ENCODE results near the gene PAX8. TPM values are rescaled to one million over a fixed set of nuclear protein-coding genes. Genes with fewer than 3 reads are reported as not detected.

PAX8 gene
- total RNA-seq, 2 experiments from 2014 or later: 1.6 to 2.6 TPM

DNA sequence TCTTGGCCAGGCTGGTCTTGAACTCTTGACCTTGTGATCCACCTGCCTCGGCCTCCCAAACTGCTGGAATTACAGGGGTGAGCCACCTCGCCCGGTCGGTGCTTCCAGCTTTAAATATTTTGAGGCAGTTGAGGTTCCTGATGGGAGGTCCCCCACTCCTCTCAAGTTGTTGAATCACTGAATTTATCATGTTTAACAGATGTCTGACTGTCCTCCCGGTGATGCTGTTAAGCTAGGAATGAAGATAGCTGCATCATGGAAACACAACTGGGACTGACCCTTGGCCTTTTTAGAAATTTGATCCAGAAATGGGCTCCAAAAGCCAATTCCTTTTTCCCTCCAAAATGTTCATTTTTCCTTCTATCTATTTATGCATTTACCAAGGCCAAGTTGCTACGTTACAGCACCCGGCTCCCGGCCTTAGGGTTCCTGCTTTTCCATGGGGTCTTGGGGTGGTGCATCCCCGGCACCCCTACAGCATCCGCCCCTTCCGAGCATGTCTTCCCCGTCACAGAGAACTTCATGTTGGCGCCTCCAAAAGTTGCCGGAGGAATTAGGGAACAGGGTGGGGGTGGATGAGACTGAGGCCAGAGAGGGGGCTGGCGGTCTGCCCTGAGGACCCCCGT is 43.9 kb downstream of the PAX8 start:
- Histone ChIP-seq H3K9me2 (ENCODE audit: insufficient read depth, low read length) (no peaks in the 10 kb centered on the region), H3K36me3 (ENCODE audit: insufficient read depth, low read length) (peaks cover 28% of the 10 kb centered on the region), H3K4me2 (ENCODE audit: low read length) (peak overlapping the region; percentile 59), H3K79me2 (ENCODE audit: insufficient read depth, low read depth, low read length) (peaks cover 10% of the 10 kb centered on the region; the same call in 1 of the 2 replicates), H3K9me3 (ENCODE audit: low read length) (no peaks in the 10 kb centered on the region), H3K27ac (ENCODE audit: low read depth, low read length, poor library complexity, severe bottlenecking) (no peak overlapping the region), H3K4me1 (ENCODE audit: insufficient read depth, low read length, poor library complexity, severe bottlenecking) (peaks cover 7% of the 10 kb centered on the region), H2AFZ (ENCODE audit: low read length) (peak overlapping the region; percentile 73; the same call in 1 of the 2 replicates), H3K4me3 (ENCODE audit: low read depth, low read length, poor library complexity, severe bottlenecking) (peak overlapping the region; percentile 89), H4K20me1 (ENCODE audit: insufficient read depth, low read length) (no peaks in the 10 kb centered on the region)
- TF ChIP-seq, protein P1, sequence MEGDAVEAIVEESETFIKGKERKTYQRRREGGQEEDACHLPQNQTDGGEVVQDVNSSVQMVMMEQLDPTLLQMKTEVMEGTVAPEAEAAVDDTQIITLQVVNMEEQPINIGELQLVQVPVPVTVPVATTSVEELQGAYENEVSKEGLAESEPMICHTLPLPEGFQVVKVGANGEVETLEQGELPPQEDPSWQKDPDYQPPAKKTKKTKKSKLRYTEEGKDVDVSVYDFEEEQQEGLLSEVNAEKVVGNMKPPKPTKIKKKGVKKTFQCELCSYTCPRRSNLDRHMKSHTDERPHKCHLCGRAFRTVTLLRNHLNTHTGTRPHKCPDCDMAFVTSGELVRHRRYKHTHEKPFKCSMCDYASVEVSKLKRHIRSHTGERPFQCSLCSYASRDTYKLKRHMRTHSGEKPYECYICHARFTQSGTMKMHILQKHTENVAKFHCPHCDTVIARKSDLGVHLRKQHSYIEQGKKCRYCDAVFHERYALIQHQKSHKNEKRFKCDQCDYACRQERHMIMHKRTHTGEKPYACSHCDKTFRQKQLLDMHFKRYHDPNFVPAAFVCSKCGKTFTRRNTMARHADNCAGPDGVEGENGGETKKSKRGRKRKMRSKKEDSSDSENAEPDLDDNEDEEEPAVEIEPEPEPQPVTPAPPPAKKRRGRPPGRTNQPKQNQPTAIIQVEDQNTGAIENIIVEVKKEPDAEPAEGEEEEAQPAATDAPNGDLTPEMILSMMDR (conservative IDR thresholded peaks at IDR 0.05; ENCODE audit: low read length): no peak
- TF ChIP-seq EZH2phosphoT487 (IDR thresholded peaks at IDR 0.05; ENCODE audit: borderline replicate concordance, low read depth, low read length): no peak
- TSS peak; percentile 87 for BruUV-seq (replicated peaks)
- CTCF ChIA-PET (ENCODE audit: unreplicated experiment): interaction anchor here (1.3 kb wide), 1 partner anchor 24 kb away, joined by 4 read pairs; no protein-coding TSS in a partner anchor
- DNase-seq (ENCODE audit: low spot score): no peak
- intact Hi-C loops (cut with micrococcal nuclease; ENCODE audit: unreplicated experiment): no loop called here
- POLR2A ChIA-PET: interaction anchor here (1.0 to 1.9 kb wide), 5 partner anchors 14 to 96 kb away, joined by 3 to 7 read pairs (median 3); no protein-coding TSS in a partner anchor

DNA sequence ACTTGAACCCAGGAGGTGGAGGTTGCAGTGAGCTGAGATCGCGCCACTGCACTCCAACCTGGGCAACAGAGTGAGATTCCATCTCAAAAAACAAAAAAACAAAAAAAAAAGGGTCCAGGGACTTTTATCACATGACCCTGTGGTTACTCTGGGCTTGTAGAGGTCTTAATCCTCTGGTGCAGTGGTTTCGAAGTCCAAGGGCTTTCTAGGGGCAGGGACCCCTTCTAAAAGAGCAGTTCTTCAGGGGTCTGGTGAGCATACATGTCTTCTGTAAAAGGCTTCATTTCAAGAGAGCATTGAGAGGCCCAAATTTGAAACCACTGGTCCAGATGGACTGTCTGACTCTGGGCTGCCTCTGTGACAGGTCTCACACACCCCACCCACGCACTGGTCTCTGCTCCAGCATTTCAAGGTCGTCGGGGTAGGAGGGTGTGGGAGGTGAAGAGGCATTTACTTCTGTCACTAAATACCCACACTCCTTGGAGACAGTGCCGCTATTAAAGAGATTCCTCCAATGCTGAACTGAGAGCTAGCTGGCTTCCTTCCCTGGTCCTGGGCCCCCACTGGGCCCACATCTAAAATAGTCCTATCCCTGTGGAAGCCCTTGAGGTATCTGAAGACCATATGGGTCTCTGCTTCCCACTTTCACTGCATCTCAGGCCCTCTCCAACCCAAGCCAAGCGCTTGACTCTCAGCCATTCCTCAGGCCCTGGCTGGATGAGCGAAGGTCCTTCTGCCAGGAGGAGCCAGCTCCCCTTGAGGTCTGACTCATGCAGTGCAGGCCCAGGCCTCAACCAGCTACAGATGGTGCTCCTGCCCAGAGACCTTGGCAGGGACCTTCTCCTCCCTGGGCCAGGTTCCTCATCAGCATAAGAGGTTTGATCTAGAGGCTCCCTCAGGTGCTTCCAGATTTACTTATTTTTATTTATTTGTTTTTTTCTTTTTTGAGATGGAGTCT is 44.8 kb downstream of the PAX8 start:
- CTCF ChIA-PET (ENCODE audit: unreplicated experiment): no interaction called here
- TF ChIP-seq EZH2phosphoT487 (IDR thresholded peaks at IDR 0.05; ENCODE audit: borderline replicate concordance, low read depth, low read length): no peak
- TF ChIP-seq, protein P1 (conservative IDR thresholded peaks at IDR 0.05; ENCODE audit: low read length): no peak
- Histone ChIP-seq H3K4me1 (ENCODE audit: insufficient read depth, low read length, poor library complexity, severe bottlenecking) (peaks cover 7% of the 10 kb centered on the region), H3K9me2 (ENCODE audit: insufficient read depth, low read length) (no peaks in the 10 kb centered on the region), H3K4me3 (ENCODE audit: low read depth, low read length, poor library complexity, severe bottlenecking) (no peak overlapping the region), H3K4me2 (ENCODE audit: low read length) (no peak overlapping the region), H4K20me1 (ENCODE audit: insufficient read depth, low read length) (no peaks in the 10 kb centered on the region), H3K9me3 (ENCODE audit: low read length) (no peaks in the 10 kb centered on the region), H3K79me2 (ENCODE audit: insufficient read depth, low read depth, low read length) (peaks cover 10% of the 10 kb centered on the region; the same call in 1 of the 2 replicates), H2AFZ (ENCODE audit: low read length) (no peak overlapping the region), H3K36me3 (ENCODE audit: insufficient read depth, low read length) (peaks cover 24% of the 10 kb centered on the region), H3K27ac (ENCODE audit: low read depth, low read length, poor library complexity, severe bottlenecking) (no peak overlapping the region)
- peak; percentile 33 for DNase-seq (ENCODE audit: low spot score)
- no TSS peak for BruUV-seq (replicated peaks)
- POLR2A ChIA-PET: interaction anchor here (1.0 to 1.9 kb wide), 2 partner anchors 22 to 95 kb away, joined by 3 to 7 read pairs; no protein-coding TSS in a partner anchor
- intact Hi-C loops (cut with micrococcal nuclease; ENCODE audit: unreplicated experiment): no loop called here
